ENCODE measurements around the gene MCF2L2. TPM values are rescaled to one million over a fixed set of nuclear protein-coding genes. Genes with fewer than 3 reads are reported as not detected.
A peak's percentile ranks its signal among the peaks of the same experiment; 100 is the strongest.

MCF2L2 gene
- total and polyA plus RNA-seq, 2 experiments from 2014 or later = 4.4 to 12.9 TPM

DNA sequence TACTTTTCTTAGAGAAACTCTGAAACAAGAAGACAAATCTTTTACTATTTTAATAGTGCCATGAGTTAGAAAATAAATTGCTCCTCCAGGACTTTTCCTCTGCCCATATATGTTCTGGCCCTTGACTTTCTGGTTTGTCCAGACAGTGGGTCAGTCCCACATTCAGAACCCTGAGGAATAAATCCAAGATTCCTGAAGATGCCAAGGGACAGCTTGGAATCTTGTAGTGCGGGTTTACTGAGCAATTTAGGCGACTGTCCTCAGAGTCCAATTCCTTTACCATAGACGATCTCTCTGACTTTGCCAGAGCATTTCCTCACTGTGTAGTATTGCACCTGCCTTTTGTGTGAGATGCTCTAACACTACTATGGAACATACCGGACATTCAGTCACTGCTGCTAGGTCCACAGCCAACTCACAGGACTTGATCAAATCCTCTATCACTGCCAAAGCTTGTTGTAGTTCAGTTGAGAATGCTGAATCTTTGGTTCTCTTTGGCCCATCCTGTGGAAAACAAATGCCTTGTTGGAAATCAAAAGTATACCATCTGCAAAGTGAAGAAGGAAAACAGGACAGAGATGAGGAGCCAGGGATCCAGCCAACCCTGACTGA, 212.7 kb downstream of the MCF2L2 start:
- no peak for DNase-seq (ENCODE audit: low read depth in 1 of 2, low spot score in 1 of 2)
- no peaks in the 10 kb centered on the region for H3K27me3 ChIP-seq
- no peaks in the 10 kb centered on the region for H3K4me1 ChIP-seq (ENCODE audit: low read depth)
- TF ChIP-seq, protein P1, sequence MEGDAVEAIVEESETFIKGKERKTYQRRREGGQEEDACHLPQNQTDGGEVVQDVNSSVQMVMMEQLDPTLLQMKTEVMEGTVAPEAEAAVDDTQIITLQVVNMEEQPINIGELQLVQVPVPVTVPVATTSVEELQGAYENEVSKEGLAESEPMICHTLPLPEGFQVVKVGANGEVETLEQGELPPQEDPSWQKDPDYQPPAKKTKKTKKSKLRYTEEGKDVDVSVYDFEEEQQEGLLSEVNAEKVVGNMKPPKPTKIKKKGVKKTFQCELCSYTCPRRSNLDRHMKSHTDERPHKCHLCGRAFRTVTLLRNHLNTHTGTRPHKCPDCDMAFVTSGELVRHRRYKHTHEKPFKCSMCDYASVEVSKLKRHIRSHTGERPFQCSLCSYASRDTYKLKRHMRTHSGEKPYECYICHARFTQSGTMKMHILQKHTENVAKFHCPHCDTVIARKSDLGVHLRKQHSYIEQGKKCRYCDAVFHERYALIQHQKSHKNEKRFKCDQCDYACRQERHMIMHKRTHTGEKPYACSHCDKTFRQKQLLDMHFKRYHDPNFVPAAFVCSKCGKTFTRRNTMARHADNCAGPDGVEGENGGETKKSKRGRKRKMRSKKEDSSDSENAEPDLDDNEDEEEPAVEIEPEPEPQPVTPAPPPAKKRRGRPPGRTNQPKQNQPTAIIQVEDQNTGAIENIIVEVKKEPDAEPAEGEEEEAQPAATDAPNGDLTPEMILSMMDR (IDR thresholded peaks at IDR 0.05; ENCODE audit: low read depth, low read length) = no peak
- H3K4me3 ChIP-seq = no peak overlapping the region
- no peaks in the 10 kb centered on the region for H3K9me3 ChIP-seq (ENCODE audit: low read depth)
- no peak overlapping the region for H3K27ac ChIP-seq
- H3K36me3 ChIP-seq = peaks cover 4% of the 10 kb centered on the region

DNA sequence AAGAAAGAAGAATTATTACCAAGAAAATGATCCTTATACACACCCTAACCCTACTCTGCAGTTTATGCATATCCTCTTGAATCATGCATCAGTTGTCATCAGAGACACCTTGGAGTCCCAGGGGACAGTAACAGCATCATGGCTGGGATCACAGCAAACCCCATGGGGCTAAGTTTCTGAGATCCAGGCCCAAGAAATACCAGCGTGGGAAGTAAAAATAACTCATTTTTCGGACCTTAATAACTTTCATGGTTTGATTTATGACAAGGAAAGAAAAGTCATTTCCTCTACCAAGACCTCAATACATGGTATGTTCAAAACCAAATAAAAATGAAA, 214.2 kb downstream of the MCF2L2 start:
- no peak overlapping the region for H3K27ac ChIP-seq
- H3K9me3 ChIP-seq (ENCODE audit: low read depth) = no peaks in the 10 kb centered on the region
- H3K4me3 ChIP-seq = no peak overlapping the region
- no peaks in the 10 kb centered on the region for H3K27me3 ChIP-seq
- TF ChIP-seq, protein P1 (IDR thresholded peaks at IDR 0.05; ENCODE audit: low read depth, low read length) = no peak
- DNase-seq (ENCODE audit: low read depth in 1 of 2, low spot score in 1 of 2) = no peak
- H3K36me3 ChIP-seq = peaks cover 4% of the 10 kb centered on the region
- no peaks in the 10 kb centered on the region for H3K4me1 ChIP-seq (ENCODE audit: low read depth)

DNA sequence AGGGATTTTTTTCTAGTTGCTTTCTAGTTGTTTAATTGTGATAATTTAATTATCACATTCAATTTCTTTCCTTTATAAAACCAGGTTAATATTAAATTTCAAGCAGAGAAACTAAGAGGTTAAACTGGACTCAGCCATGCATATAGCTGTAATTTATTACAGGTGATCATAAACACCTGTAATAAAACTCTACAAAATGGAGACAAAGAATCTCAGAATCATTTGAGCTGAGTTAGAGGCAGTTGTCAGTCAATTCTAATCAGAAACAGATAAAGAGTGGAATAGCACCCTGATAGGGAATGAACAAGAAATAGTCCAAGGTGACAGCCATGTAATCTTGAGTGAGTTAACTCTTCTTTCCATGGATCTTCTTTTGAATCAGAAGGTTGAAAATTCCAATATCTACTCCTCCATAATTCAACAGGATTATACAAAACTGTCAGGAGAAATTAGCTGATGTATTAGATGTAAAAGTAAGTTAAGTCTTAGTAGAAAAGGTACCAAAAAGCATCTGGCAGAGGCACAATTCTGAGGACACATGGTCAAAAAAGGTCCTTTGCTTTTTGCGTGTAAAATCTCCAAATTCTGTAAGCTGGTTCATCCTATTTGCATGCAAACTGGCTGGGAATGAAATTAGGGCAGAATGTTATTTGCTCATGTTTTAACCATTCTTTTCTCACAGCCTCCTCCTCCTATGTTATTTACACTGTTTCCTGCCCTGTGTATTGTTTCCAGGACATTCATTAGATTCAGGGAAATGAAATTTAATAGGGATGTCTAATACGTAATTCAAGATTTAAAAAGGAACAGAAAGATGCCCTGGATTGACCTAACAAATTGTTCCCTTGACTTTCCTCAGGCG, 214.8 kb downstream of the MCF2L2 start:
- H3K27me3 ChIP-seq = no peaks in the 10 kb centered on the region
- TF ChIP-seq, protein P1 (IDR thresholded peaks at IDR 0.05; ENCODE audit: low read depth, low read length) = no peak
- no peak overlapping the region for H3K27ac ChIP-seq
- DNase-seq (ENCODE audit: low read depth in 1 of 2, low spot score in 1 of 2) = peak in 1 of 2 donors; percentile 33
- no peak overlapping the region for H3K4me3 ChIP-seq
- peaks cover 4% of the 10 kb centered on the region for H3K36me3 ChIP-seq
- H3K9me3 ChIP-seq (ENCODE audit: low read depth) = no peaks in the 10 kb centered on the region
- no peaks in the 10 kb centered on the region for H3K4me1 ChIP-seq (ENCODE audit: low read depth)

DNA sequence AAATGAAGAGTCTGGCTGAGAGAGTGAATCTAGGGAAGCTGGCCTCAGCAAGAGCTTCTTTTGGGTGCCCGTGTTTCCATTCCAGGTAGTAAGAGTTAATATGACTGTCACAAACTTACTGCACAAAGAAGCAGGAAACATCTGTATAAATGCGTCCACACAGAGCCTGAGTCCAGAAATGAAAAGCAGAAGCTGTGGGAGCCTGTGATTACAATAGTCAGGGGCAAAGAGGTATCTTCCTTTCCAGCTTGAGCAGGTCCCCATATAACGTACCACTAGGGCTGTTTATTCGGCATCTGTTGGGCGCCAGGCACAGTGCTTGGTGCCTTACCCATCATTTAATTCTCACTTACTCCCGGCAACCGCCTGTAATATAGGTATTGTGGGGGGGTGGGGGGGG, 215.9 kb downstream of the MCF2L2 start:
- Histone ChIP-seq H3K4me1 (ENCODE audit: low read depth) (no peaks in the 10 kb centered on the region), H3K27me3 (no peaks in the 10 kb centered on the region), H3K27ac (no peak overlapping the region), H3K9me3 (ENCODE audit: low read depth) (no peaks in the 10 kb centered on the region), H3K4me3 (no peak overlapping the region), H3K36me3 (peaks cover 4% of the 10 kb centered on the region)
- TF ChIP-seq, protein P1 (IDR thresholded peaks at IDR 0.05; ENCODE audit: low read depth, low read length) = no peak
- no peak for DNase-seq (ENCODE audit: low read depth in 1 of 2, low spot score in 1 of 2)

DNA sequence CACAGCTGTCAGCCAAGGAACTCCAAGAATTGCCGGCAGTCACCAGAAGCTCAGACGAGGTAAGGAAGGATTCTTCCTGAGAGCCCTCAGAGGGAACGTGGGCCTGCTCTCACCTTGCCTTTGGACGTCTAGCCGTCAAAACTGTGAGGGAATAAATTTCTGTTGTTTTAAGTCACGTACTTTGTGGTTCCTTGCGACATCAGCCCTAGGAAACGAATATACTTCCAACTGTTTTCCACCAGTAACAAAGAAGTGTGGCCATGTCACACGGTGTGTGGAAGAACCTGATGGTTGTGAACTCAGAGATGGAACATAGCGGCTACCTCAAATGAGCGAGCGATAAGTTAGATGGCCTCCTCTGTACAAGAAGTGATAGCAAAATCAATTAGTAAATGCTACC, 216.3 kb downstream of the MCF2L2 start:
- Histone ChIP-seq H3K36me3 (peaks cover 4% of the 10 kb centered on the region), H3K27ac (no peak overlapping the region), H3K9me3 (ENCODE audit: low read depth) (no peaks in the 10 kb centered on the region), H3K4me3 (no peak overlapping the region), H3K27me3 (no peaks in the 10 kb centered on the region), H3K4me1 (ENCODE audit: low read depth) (no peaks in the 10 kb centered on the region)
- TF ChIP-seq, protein P1 (IDR thresholded peaks at IDR 0.05; ENCODE audit: low read depth, low read length) = no peak
- DNase-seq (ENCODE audit: low read depth in 1 of 2, low spot score in 1 of 2) = no peak
